HG03558 (cell line): ENCODE data around the gene IDH3G.

Experiments used
- ATAC-seq: cut with Tn5 transposase; IDR thresholded peaks from one replicate; pipeline ENCODE4 v1.9.1; 2021; ENCODE audit warnings: moderate number of reproducible peaks; ENCODE audit not compliant: unreplicated experiment; ENCODE audit errors: extremely low read depth

IDH3G gene

GRCh38 chrX:153736871-153737441, 57.2 kb downstream of the IDH3G start:
- ATAC-seq: no peak

DNA sequence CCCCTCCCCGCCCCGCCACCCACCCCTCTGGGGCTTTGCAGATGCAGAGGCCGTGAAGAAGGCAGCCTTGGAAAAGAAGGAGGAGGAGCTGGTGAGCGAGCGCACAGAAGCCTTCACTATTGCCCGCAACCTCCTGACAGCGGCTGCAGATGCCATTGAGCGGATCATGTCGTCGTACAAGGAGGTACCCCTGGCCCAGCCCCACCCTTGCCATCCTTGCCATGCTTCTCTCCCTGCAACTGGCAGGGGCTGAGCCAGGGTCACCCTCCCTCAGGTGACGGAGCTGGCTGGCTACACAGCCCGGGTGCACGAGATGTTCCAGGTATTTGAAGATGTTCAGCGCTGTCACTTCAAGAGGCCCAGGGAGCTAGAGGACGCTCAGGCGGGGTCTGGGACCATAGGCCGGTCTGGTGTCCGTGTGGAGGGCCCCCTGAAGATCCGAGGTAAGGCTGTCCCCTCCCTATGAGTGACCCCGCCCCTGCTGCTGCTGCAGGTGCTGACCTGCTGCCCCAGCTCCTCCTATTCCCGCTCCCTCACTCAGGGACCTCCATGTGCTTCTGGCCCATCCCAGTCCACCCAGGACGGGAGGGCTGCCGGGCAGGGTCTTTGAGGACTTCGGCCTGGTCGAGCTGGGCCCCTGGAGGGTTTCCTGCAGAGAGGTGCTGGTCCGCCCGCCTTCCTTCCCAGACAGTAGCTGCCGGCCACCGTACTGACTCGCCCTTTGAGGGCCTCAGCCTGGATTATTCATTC, 57.9 kb downstream of the IDH3G start:
- no peak for ATAC-seq
